Measurements from ENCODE around the gene CCDC71L. TPM values are rescaled to one million over a fixed set of nuclear protein-coding genes. Genes with fewer than 3 reads are reported as not detected.

The CCDC71L gene
- total and polyA plus RNA-seq, 4 experiments from 2014 or later, result 2.6 to 16.6 (median 10.6) TPM

- DNase-seq, result no peak
- Histone ChIP-seq H3K4me1 (ENCODE audit: insufficient read depth, low read length) (peaks cover 35% of the 10 kb centered on the region), H3K27me3 (ENCODE audit: insufficient read depth, low read length) (no peaks in the 10 kb centered on the region), H3K4me3 (ENCODE audit: low read length in 2 of 2) (no peak overlapping the region), H3K36me3 (ENCODE audit: insufficient read depth, low read length) (no peaks in the 10 kb centered on the region), H3K27ac (ENCODE audit: low read depth, low read length) (no peak overlapping the region), H3K9me3 (ENCODE audit: control insufficient read depth in 1 of 2, low read length in 2 of 2) (no peaks in the 10 kb centered on the region)
- Mint-ChIP-seq H3K27ac (no peak overlapping the region), H3K4me1 (peaks cover 17 to 40% (median 28%) of the 10 kb centered on the region in 4 donors), H3K36me3 (peaks cover 0 to 5% of the 10 kb centered on the region in 2 donors), H3K27me3 (no peaks in the 10 kb centered on the region), H3K4me3 (peak overlapping the region in 3 of 8 donors; percentile 43 to 85 (median 56)), H3K9me3 (peaks cover 0 to 2% (median 0%) of the 10 kb centered on the region in 8 donors)
- intact Hi-C loops (cut with micrococcal nuclease), result no loop called here
- ChIA-PET POLR2A (ENCODE audit: partially characterized antibody) (interaction anchor here (1.1 to 5.1 kb wide), 4 partner anchors 60 to 116 kb away, joined by 3 to 51 read pairs (median 3); no protein-coding TSS in a partner anchor), CTCF (ENCODE audit: partially characterized antibody) (interaction anchor here (0.9 to 6.5 kb wide), 11 partner anchors 18 to 489 kb away, joined by 3 to 120 read pairs (median 6); no protein-coding TSS in a partner anchor)
Observed at GRCh38 chr7:106658316-106659165, 2.4 kb downstream of the CCDC71L start.

- no peaks in the 10 kb centered on the region for H3K9me3 ChIP-seq (ENCODE audit: control insufficient read depth in 1 of 2, low read length in 2 of 2)
- peaks cover 35% of the 10 kb centered on the region for H3K4me1 ChIP-seq (ENCODE audit: insufficient read depth, low read length)
- POLR2A ChIA-PET (ENCODE audit: partially characterized antibody), result no interaction called here
- Mint-ChIP-seq H3K9me3 (peaks cover 0 to 2% (median 0%) of the 10 kb centered on the region in 8 donors), H3K27ac (no peak overlapping the region), H3K27me3 (no peaks in the 10 kb centered on the region), H3K36me3 (peaks cover 0 to 5% of the 10 kb centered on the region in 2 donors), H3K4me1 (peaks cover 17 to 39% (median 27%) of the 10 kb centered on the region in 4 donors), H3K4me3 (peak overlapping the region in 3 of 8 donors; percentile 1 to 38 (median 34))
- no peak overlapping the region for H3K27ac ChIP-seq (ENCODE audit: low read depth, low read length)
- H3K36me3 ChIP-seq (ENCODE audit: insufficient read depth, low read length), result no peaks in the 10 kb centered on the region
- CTCF ChIA-PET (ENCODE audit: partially characterized antibody), result interaction anchor here (1.1 to 6.5 kb wide), 5 partner anchors 13 to 115 kb away, joined by 3 to 120 read pairs (median 7); no protein-coding TSS in a partner anchor
- DNase-seq, result no peak
- H3K27me3 ChIP-seq (ENCODE audit: insufficient read depth, low read length), result no peaks in the 10 kb centered on the region
- intact Hi-C loops (cut with micrococcal nuclease), result no loop called here
- no peak overlapping the region for H3K4me3 ChIP-seq (ENCODE audit: low read length in 2 of 2)
Observed at GRCh38 chr7:106657085-106657991, 3.6 kb downstream of the CCDC71L start.

GRCh38 chr7:106655703-106656498, 5.1 kb downstream of the CCDC71L start:
- ChIA-PET CTCF (ENCODE audit: partially characterized antibody) (interaction anchor here (1.2 to 6.5 kb wide), 3 partner anchors 14 to 479 kb away, joined by 4 to 120 read pairs (median 4); no protein-coding TSS in a partner anchor), POLR2A (ENCODE audit: partially characterized antibody) (no interaction called here)
- peak overlapping the region in 1 of 7 donors; percentile 19 for H3K27ac Mint-ChIP-seq
- no peak overlapping the region for H3K4me3 Mint-ChIP-seq
- DNase-seq, result no peak
- H3K36me3 Mint-ChIP-seq, result peaks cover 0 to 1% of the 10 kb centered on the region in 2 donors
- Histone ChIP-seq H3K36me3 (ENCODE audit: insufficient read depth, low read length) (no peaks in the 10 kb centered on the region), H3K4me3 (ENCODE audit: low read length in 2 of 2) (no peak overlapping the region), H3K9me3 (ENCODE audit: control insufficient read depth in 1 of 2, low read length in 2 of 2) (no peaks in the 10 kb centered on the region), H3K4me1 (ENCODE audit: insufficient read depth, low read length) (peaks cover 35% of the 10 kb centered on the region), H3K27ac (ENCODE audit: low read depth, low read length) (no peak overlapping the region), H3K27me3 (ENCODE audit: insufficient read depth, low read length) (no peaks in the 10 kb centered on the region)
- peaks cover 14 to 28% (median 18%) of the 10 kb centered on the region in 4 donors for H3K4me1 Mint-ChIP-seq
- H3K9me3 Mint-ChIP-seq, result no peaks in the 10 kb centered on the region
- intact Hi-C loops (cut with micrococcal nuclease), result no loop called here
- H3K27me3 Mint-ChIP-seq, result no peaks in the 10 kb centered on the region

- intact Hi-C loops (cut with micrococcal nuclease), result no loop called here
- H3K27me3 Mint-ChIP-seq, result no peaks in the 10 kb centered on the region
Observed at GRCh38 chr7:106653488-106653887, 7.5 kb downstream of the CCDC71L start.

GRCh38 chr7:106652909-106653308, 8.0 kb downstream of the CCDC71L start:
- CTCF ChIA-PET (ENCODE audit: partially characterized antibody), result interaction anchor here (0.8 to 1.3 kb wide), 2 partner anchors 83 to 140 kb away, joined by 3 read pairs; no protein-coding TSS in a partner anchor
- Histone ChIP-seq H3K9me3 (ENCODE audit: control insufficient read depth in 1 of 2, low read length in 2 of 2) (no peaks in the 10 kb centered on the region), H3K27me3 (ENCODE audit: insufficient read depth, low read length) (no peaks in the 10 kb centered on the region), H3K4me1 (ENCODE audit: insufficient read depth, low read length) (peaks cover 18% of the 10 kb centered on the region), H3K27ac (ENCODE audit: low read depth, low read length) (no peak overlapping the region), H3K36me3 (ENCODE audit: insufficient read depth, low read length) (no peaks in the 10 kb centered on the region), H3K4me3 (ENCODE audit: low read length in 2 of 2) (no peak overlapping the region)
- Mint-ChIP-seq H3K27ac (peak overlapping the region in 1 of 7 donors; percentile 24), H3K4me1 (peaks cover 3 to 8% (median 8%) of the 10 kb centered on the region in 4 donors), H3K36me3 (peaks cover 0 to 4% of the 10 kb centered on the region in 2 donors), H3K4me3 (no peak overlapping the region), H3K27me3 (no peaks in the 10 kb centered on the region), H3K9me3 (no peaks in the 10 kb centered on the region)
- POLR2A ChIA-PET (ENCODE audit: partially characterized antibody), result no interaction called here
- intact Hi-C loops (cut with micrococcal nuclease), result no loop called here
- DNase-seq, result no peak

More at GRCh38 chr7:106653488-106653887, 7.5 kb downstream of the CCDC71L start:
- no peaks in the 10 kb centered on the region for H3K27me3 ChIP-seq (ENCODE audit: insufficient read depth, low read length)
- no peak for DNase-seq
- no peaks in the 10 kb centered on the region for H3K9me3 ChIP-seq (ENCODE audit: control insufficient read depth in 1 of 2, low read length in 2 of 2)
- H3K36me3 ChIP-seq (ENCODE audit: insufficient read depth, low read length), result no peaks in the 10 kb centered on the region
- H3K27ac Mint-ChIP-seq, result no peak overlapping the region
- CTCF ChIA-PET (ENCODE audit: partially characterized antibody), result interaction anchor here (0.8 to 1.3 kb wide), 3 partner anchors 67 to 139 kb away, joined by 3 read pairs; no protein-coding TSS in a partner anchor
- peaks cover 0 to 3% of the 10 kb centered on the region in 2 donors for H3K36me3 Mint-ChIP-seq
- no peaks in the 10 kb centered on the region for H3K9me3 Mint-ChIP-seq
- POLR2A ChIA-PET (ENCODE audit: partially characterized antibody), result no interaction called here
- H3K4me1 Mint-ChIP-seq, result peaks cover 3 to 10% (median 8%) of the 10 kb centered on the region in 4 donors
- H3K4me3 ChIP-seq (ENCODE audit: low read length in 2 of 2), result no peak overlapping the region
- no peak overlapping the region for H3K4me3 Mint-ChIP-seq
- no peak overlapping the region for H3K27ac ChIP-seq (ENCODE audit: low read depth, low read length)
- peaks cover 21% of the 10 kb centered on the region for H3K4me1 ChIP-seq (ENCODE audit: insufficient read depth, low read length)

GRCh38 chr7:106652092-106652491, 8.9 kb downstream of the CCDC71L start:
- H3K9me3 ChIP-seq (ENCODE audit: control insufficient read depth in 1 of 2, low read length in 2 of 2), result no peaks in the 10 kb centered on the region
- H3K4me1 Mint-ChIP-seq, result peaks cover under 1 to 2% (median 1%) of the 10 kb centered on the region in 4 donors
- no peak overlapping the region for H3K27ac ChIP-seq (ENCODE audit: low read depth, low read length)
- H3K4me3 Mint-ChIP-seq, result no peak overlapping the region
- peak overlapping the region in 1 of 7 donors; percentile 35 for H3K27ac Mint-ChIP-seq
- H3K27me3 Mint-ChIP-seq, result peaks cover 0 to 3% of the 10 kb centered on the region in 2 donors
- peaks cover 0 to 4% of the 10 kb centered on the region in 2 donors for H3K36me3 Mint-ChIP-seq
- no peak for DNase-seq
- H3K4me3 ChIP-seq (ENCODE audit: low read length in 2 of 2), result no peak overlapping the region
- H3K4me1 ChIP-seq (ENCODE audit: insufficient read depth, low read length), result peaks cover 10% of the 10 kb centered on the region
- CTCF ChIA-PET (ENCODE audit: partially characterized antibody), result interaction anchor here (0.8 to 1.0 kb wide), 2 partner anchors 9 to 84 kb away, joined by 3 to 4 read pairs; no protein-coding TSS in a partner anchor
- no peaks in the 10 kb centered on the region for H3K9me3 Mint-ChIP-seq
- no peaks in the 10 kb centered on the region for H3K36me3 ChIP-seq (ENCODE audit: insufficient read depth, low read length)
- H3K27me3 ChIP-seq (ENCODE audit: insufficient read depth, low read length), result no peaks in the 10 kb centered on the region
- intact Hi-C loops (cut with micrococcal nuclease), result no loop called here
- POLR2A ChIA-PET (ENCODE audit: partially characterized antibody), result no interaction called here
